ENCODE measurements around the gene MBIP. TPM values are rescaled to one million over a fixed set of nuclear protein-coding genes. Genes with fewer than 3 reads are reported as not detected.

The MBIP gene
- total RNA-seq, 1 donor from 2014 or later: 29.5 TPM

GRCh38 chr14:36301159-36301558, 19.3 kb downstream of the MBIP start:
- Mint-ChIP-seq H3K4me3 (no peak overlapping the region), H3K36me3 (ENCODE audit: low read depth) (peaks cover 33% of the 10 kb centered on the region), H3K4me1 (no peaks in the 10 kb centered on the region), H3K27me3 (ENCODE audit: low read depth) (no peaks in the 10 kb centered on the region), H3K27ac (ENCODE audit: unreplicated experiment) (no peak overlapping the region), H3K9me3 (no peaks in the 10 kb centered on the region)
- DNase-seq (ENCODE audit: low read depth, low spot score): no peak
- no peak for TF ChIP-seq CTCF (conservative IDR thresholded peaks at IDR 0.05)

- Mint-ChIP-seq H3K4me3 (no peak overlapping the region), H3K36me3 (ENCODE audit: low read depth) (peaks cover 38% of the 10 kb centered on the region), H3K27ac (ENCODE audit: unreplicated experiment) (no peak overlapping the region), H3K4me1 (no peaks in the 10 kb centered on the region), H3K9me3 (no peaks in the 10 kb centered on the region), H3K27me3 (ENCODE audit: low read depth) (no peaks in the 10 kb centered on the region)
- DNase-seq (ENCODE audit: low read depth, low spot score): no peak
- no peak for TF ChIP-seq CTCF (conservative IDR thresholded peaks at IDR 0.05)
Measured at GRCh38 chr14:36300337-36300736, 20.1 kb downstream of the MBIP start.

- Mint-ChIP-seq H3K27me3 (ENCODE audit: low read depth) (peaks cover 12% of the 10 kb centered on the region), H3K36me3 (ENCODE audit: low read depth) (peaks cover 26% of the 10 kb centered on the region), H3K4me1 (no peaks in the 10 kb centered on the region), H3K4me3 (no peak overlapping the region), H3K27ac (ENCODE audit: unreplicated experiment) (no peak overlapping the region), H3K9me3 (no peaks in the 10 kb centered on the region)
- DNase-seq (ENCODE audit: low read depth, low spot score): no peak
- TF ChIP-seq CTCF (conservative IDR thresholded peaks at IDR 0.05): no peak
Measured at GRCh38 chr14:36295642-36296627, 24.5 kb downstream of the MBIP start.

GRCh38 chr14:36294543-36294942, 25.9 kb downstream of the MBIP start:
- peaks cover 26% of the 10 kb centered on the region for H3K36me3 Mint-ChIP-seq (ENCODE audit: low read depth)
- no peak overlapping the region for H3K4me3 Mint-ChIP-seq
- no peak overlapping the region for H3K27ac Mint-ChIP-seq (ENCODE audit: unreplicated experiment)
- no peak for DNase-seq (ENCODE audit: low read depth, low spot score)
- TF ChIP-seq CTCF (conservative IDR thresholded peaks at IDR 0.05): no peak
- H3K9me3 Mint-ChIP-seq: no peaks in the 10 kb centered on the region
- H3K4me1 Mint-ChIP-seq: no peaks in the 10 kb centered on the region
- peaks cover 22% of the 10 kb centered on the region for H3K27me3 Mint-ChIP-seq (ENCODE audit: low read depth)

- no peak for TF ChIP-seq CTCF (conservative IDR thresholded peaks at IDR 0.05)
- DNase-seq (ENCODE audit: low read depth, low spot score): no peak
- H3K27me3 Mint-ChIP-seq (ENCODE audit: low read depth): peaks cover 28% of the 10 kb centered on the region
- no peak overlapping the region for H3K4me3 Mint-ChIP-seq
- no peak overlapping the region for H3K27ac Mint-ChIP-seq (ENCODE audit: unreplicated experiment)
- peaks cover 25% of the 10 kb centered on the region for H3K36me3 Mint-ChIP-seq (ENCODE audit: low read depth)
- H3K9me3 Mint-ChIP-seq: no peaks in the 10 kb centered on the region
- no peaks in the 10 kb centered on the region for H3K4me1 Mint-ChIP-seq
Measured at GRCh38 chr14:36293824-36294223, 26.6 kb downstream of the MBIP start.

All from neural crest cell (in vitro differentiated cells).